Measurements from ENCODE around the gene ACAP3.

The ACAP3 gene

GRCh38 chr1:1255611-1256010, 52.1 kb downstream of the ACAP3 start:
- TF ChIP-seq ESRRG (CRISPR knock-in tag; IDR thresholded peaks at IDR 0.05) (no peak), ZFP3 (CRISPR knock-in tag; IDR thresholded peaks at IDR 0.05) (no peak), CSRNP3 (CRISPR knock-in tag; IDR thresholded peaks at IDR 0.05) (no peak), ZFP30 (CRISPR knock-in tag; IDR thresholded peaks at IDR 0.05) (no peak), ZNF565 (CRISPR knock-in tag; conservative IDR thresholded peaks at IDR 0.05; ENCODE audit: low read depth) (no peak), ZC3H10 (CRISPR knock-in tag; IDR thresholded peaks at IDR 0.05) (no peak), ARNTL (CRISPR knock-in tag; IDR thresholded peaks at IDR 0.05; ENCODE audit: borderline replicate concordance, low read depth) (no peak), CREB5 (CRISPR knock-in tag; IDR thresholded peaks at IDR 0.05; ENCODE audit: low read depth) (no peak)
- no peak for ATAC-seq

GRCh38 chr1:1255078-1255477, 52.7 kb downstream of the ACAP3 start:
- TF ChIP-seq POU6F1 (CRISPR knock-in tag; IDR thresholded peaks at IDR 0.05; ENCODE audit: borderline replicate concordance, low read depth) (no peak), ARNTL (CRISPR knock-in tag; IDR thresholded peaks at IDR 0.05; ENCODE audit: borderline replicate concordance, low read depth) (no peak), TOX (CRISPR knock-in tag; IDR thresholded peaks at IDR 0.05; ENCODE audit: borderline replicate concordance) (no peak), BACH2 (CRISPR knock-in tag; IDR thresholded peaks at IDR 0.05; ENCODE audit: borderline replicate concordance) (no peak), RARB (CRISPR knock-in tag; IDR thresholded peaks at IDR 0.05) (no peak), ISL1 (CRISPR knock-in tag; IDR thresholded peaks at IDR 0.05) (no peak), SNAI2 (CRISPR knock-in tag; IDR thresholded peaks at IDR 0.05) (no peak), ZNF70 (CRISPR knock-in tag; IDR thresholded peaks at IDR 0.05) (no peak), ZNF8 (CRISPR knock-in tag; IDR thresholded peaks at IDR 0.05) (no peak), OSR1 (CRISPR knock-in tag; IDR thresholded peaks at IDR 0.05) (no peak)
- ATAC-seq: no peak

- no peak for TF ChIP-seq TOX (CRISPR knock-in tag; IDR thresholded peaks at IDR 0.05; ENCODE audit: borderline replicate concordance)
- no peak for TF ChIP-seq RARB (CRISPR knock-in tag; IDR thresholded peaks at IDR 0.05)
- no peak for TF ChIP-seq ZNF70 (CRISPR knock-in tag; IDR thresholded peaks at IDR 0.05)
- no peak for TF ChIP-seq OSR1 (CRISPR knock-in tag; IDR thresholded peaks at IDR 0.05)
- TF ChIP-seq ARNTL (CRISPR knock-in tag; IDR thresholded peaks at IDR 0.05; ENCODE audit: borderline replicate concordance, low read depth): no peak
- TF ChIP-seq POU6F1 (CRISPR knock-in tag; IDR thresholded peaks at IDR 0.05; ENCODE audit: borderline replicate concordance, low read depth): no peak
- no peak for TF ChIP-seq ZNF8 (CRISPR knock-in tag; IDR thresholded peaks at IDR 0.05)
- no peak for TF ChIP-seq TSHZ2 (CRISPR knock-in tag; IDR thresholded peaks at IDR 0.05)
- no peak for ATAC-seq
Observed at GRCh38 chr1:1254667-1254998, 53.1 kb downstream of the ACAP3 start.

GRCh38 chr1:1253972-1254666, 53.6 kb downstream of the ACAP3 start:
- no peak for TF ChIP-seq SNAI2 (CRISPR knock-in tag; IDR thresholded peaks at IDR 0.05)
- no peak for TF ChIP-seq ZNF8 (CRISPR knock-in tag; IDR thresholded peaks at IDR 0.05)
- no peak for TF ChIP-seq ZC3H10 (CRISPR knock-in tag; IDR thresholded peaks at IDR 0.05)
- TF ChIP-seq BACH2 (CRISPR knock-in tag; IDR thresholded peaks at IDR 0.05; ENCODE audit: borderline replicate concordance): no peak
- TF ChIP-seq OSR1 (CRISPR knock-in tag; IDR thresholded peaks at IDR 0.05): no peak
- no peak for TF ChIP-seq ESRRG (CRISPR knock-in tag; IDR thresholded peaks at IDR 0.05)
- no peak for ATAC-seq
